HG02938 (cell line): ENCODE data around the gene AKTIP.
"Not testable (repeated sequence)": the region's sequence is repeated elsewhere in the genome, so short reads cannot be mapped to it uniquely, and the experiment has no call there.

ENCODE experiments used
- ATAC-seq: cut with Tn5 transposase; IDR thresholded peaks from one replicate; pipeline ENCODE4 v1.9.1; 2021; ENCODE audit warnings: mild to moderate bottlenecking, moderate library complexity; ENCODE audit not compliant: unreplicated experiment

AKTIP gene

GRCh38 chr16:53515811-53516210 is 12.8 kb upstream of the AKTIP start:
- no peak for ATAC-seq

GRCh38 chr16:53515259-53515658 is 12.2 kb upstream of the AKTIP start:
- no peak for ATAC-seq

- ATAC-seq: not testable (repeated sequence)
Measured at GRCh38 chr16:53512795-53513194, 9.8 kb upstream of the AKTIP start.

- ATAC-seq: no peak
Measured at GRCh38 chr16:53511403-53512280, 8.6 kb upstream of the AKTIP start.

GRCh38 chr16:53511084-53511402 is 8.0 kb upstream of the AKTIP start:
- ATAC-seq: no peak

- no peak for ATAC-seq
Measured at GRCh38 chr16:53510704-53511070, 7.7 kb upstream of the AKTIP start.

- ATAC-seq: no peak
Measured at GRCh38 chr16:53509906-53510703, 7.1 kb upstream of the AKTIP start.

- ATAC-seq: no peak
Measured at GRCh38 chr16:53507464-53508179, 4.6 kb upstream of the AKTIP start.

- no peak for ATAC-seq
Measured at GRCh38 chr16:53506254-53506653, 3.2 kb upstream of the AKTIP start.

- no peak for ATAC-seq
Measured at GRCh38 chr16:53504665-53505064, 1.7 kb upstream of the AKTIP start.

GRCh38 chr16:53503991-53504663 is 1.1 kb upstream of the AKTIP start:
- ATAC-seq: no peak

- peak; percentile 96 for ATAC-seq
Measured at GRCh38 chr16:53503270-53503923, 388 bp upstream of the AKTIP start.

GRCh38 chr16:53501216-53501859 is 1.7 kb downstream of the AKTIP start:
- no peak for ATAC-seq

- ATAC-seq: no peak
Measured at GRCh38 chr16:53498984-53499383, 4.0 kb downstream of the AKTIP start.

- no peak for ATAC-seq
Measured at GRCh38 chr16:53495325-53495724, 7.7 kb downstream of the AKTIP start.

- ATAC-seq: no peak
Measured at GRCh38 chr16:53494636-53495035, 8.4 kb downstream of the AKTIP start.

GRCh38 chr16:53492503-53492902 is 10.5 kb downstream of the AKTIP start:
- no peak for ATAC-seq

- no peak for ATAC-seq
Measured at GRCh38 chr16:53489755-53490154, 13.3 kb downstream of the AKTIP start.

- ATAC-seq: no peak
Measured at GRCh38 chr16:53486230-53486629, 16.8 kb downstream of the AKTIP start.

- no peak for ATAC-seq
Measured at GRCh38 chr16:53484542-53484941, 18.5 kb downstream of the AKTIP start.
